ENCODE measurements around the gene HUS1B.
"Not testable (repeated sequence)": the region's sequence is repeated elsewhere in the genome, so short reads cannot be mapped to it uniquely, and the experiment has no call there.

HUS1B gene

DNA sequence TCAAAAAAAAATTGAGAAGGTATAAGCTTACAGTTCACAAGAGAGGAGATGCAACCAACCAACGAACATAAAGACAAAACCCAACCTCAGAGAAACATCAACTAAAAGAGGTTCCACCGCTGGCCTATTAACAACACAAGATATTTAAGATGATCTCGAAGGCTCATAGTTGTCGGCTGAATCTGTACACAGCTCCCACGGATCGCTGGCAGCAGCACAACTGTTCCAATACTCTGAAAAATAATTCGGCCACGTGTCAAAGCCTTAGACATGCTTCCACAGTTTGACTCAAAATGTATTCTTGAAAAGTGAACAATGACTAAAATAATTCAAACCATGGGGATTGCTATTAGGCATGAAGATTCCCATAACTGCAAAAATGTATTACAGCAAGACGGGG, 22.4 kb upstream of the HUS1B start:
- DNase-seq (ENCODE audit: low read depth, low spot score) = no peak

- no peak for DNase-seq (ENCODE audit: low read depth, low spot score)
Observed at GRCh38 chr6:678520-678919, 21.6 kb upstream of the HUS1B start.

DNA sequence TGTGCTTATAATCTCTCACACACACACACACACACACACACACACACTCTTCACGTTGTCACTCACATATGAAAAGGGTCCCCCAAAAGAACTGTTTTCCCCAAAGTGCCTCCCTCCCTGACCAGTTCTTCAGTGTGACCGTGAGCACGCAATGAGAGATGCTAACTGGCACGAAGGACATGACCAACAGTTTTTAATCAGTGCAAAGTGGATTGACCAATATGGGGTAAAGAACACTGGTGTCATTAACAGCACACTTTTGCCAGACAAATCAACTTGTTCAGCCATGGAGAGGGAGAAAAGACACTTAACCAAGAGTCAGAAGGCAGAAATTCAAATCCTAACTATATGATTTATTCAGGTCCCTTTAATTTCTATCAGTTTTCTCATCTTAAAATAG, 21.0 kb upstream of the HUS1B start:
- no peak for DNase-seq (ENCODE audit: low read depth, low spot score)

DNA sequence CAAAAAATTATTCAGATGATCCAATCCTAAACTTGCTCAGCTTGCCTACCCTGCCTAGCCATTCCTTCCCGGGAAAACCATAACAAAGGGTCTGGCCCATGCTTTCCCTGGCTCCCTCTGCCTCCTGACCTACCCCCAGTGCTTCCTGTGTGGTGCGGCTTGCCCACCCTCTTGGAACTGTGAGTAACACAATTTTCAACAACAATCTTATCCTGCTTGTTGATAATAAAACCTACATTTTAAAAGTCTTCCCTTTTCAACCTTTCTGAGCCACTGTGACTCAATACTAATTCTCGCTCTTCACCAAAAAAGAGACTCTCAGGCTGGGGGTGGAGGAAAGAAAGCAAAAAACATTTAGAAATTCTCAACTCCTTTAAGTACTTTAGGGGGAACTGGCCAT, 18.1 kb upstream of the HUS1B start:
- DNase-seq (ENCODE audit: low read depth, low spot score) = no peak

DNA sequence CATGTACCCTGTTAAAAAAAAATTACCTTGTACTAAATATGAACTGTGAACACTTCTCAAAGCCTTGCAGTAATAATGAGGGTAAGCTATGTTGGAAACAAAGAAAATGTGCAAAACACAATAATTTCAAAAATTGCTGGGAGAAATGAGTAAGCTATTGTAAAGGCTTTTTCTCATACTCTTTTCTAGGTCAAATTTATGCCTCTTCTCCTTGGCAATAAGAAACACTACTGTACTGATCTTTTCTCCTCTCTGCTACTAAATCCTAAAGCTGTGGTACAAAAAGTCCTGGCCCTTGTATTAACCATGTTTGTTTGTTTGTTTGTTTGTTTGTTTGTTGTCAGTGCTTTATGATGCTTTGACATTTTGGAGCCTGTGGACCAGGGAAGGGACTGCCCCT, 17.5 kb upstream of the HUS1B start:
- no peak for DNase-seq (ENCODE audit: low read depth, low spot score)

DNA sequence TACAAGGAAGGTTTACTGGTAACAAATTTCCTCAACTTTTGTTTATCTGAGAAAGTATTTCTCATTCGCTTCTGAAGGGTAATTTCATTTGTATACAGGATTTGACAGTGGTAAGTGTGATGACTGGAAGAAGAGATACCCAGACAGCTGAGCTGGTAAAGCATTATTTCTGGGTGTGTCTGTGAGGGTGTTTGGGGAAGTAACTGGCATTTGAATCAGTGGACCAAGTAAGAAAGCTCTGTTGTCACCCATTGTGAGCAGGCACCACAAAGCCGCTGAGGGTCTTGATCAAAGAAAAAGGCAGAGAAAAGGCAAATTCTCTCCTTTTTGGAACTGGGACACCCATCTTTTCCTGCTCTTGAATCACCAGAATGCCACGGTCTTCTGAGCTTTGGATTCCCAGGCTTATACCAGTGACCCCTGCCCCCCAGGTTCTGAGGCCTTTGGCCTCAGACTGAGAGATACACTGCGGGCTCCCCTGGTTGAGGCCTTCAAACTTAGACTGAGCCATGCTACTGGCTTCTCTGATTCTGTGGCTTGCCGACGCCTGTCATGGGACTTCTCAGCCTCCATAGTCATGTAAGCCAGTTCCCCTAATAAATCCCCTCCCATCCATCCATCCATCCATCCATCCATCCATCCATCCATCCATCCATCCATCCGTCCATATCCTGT, 10.5 kb upstream of the HUS1B start:
- DNase-seq (ENCODE audit: low read depth, low spot score) = no peak

GRCh38 chr6:665403-666267, 8.7 kb upstream of the HUS1B start:
- no peak for DNase-seq (ENCODE audit: low read depth, low spot score)

DNA sequence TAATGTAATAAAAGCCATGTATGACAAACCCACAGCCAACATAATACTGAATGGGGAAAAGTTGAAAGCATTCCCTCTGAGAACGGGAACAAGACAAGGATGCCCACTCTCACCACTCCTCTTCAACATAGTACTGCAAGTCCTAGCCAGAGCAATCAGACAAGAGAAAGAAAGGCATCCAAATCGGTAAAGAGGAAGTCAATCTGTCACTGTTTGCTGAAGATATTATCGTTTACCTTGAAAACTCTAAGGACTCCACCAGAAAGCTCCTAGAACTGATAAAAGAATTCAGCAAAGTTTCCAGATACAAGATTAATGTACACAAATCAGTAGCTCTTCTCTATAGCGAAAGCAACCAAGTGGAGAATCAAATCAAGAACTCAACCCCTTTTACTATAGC, 6.9 kb upstream of the HUS1B start:
- DNase-seq (ENCODE audit: low read depth, low spot score) = not testable (repeated sequence)

- no peak for DNase-seq (ENCODE audit: low read depth, low spot score)
Observed at GRCh38 chr6:659716-660581, 3.0 kb upstream of the HUS1B start.

DNA sequence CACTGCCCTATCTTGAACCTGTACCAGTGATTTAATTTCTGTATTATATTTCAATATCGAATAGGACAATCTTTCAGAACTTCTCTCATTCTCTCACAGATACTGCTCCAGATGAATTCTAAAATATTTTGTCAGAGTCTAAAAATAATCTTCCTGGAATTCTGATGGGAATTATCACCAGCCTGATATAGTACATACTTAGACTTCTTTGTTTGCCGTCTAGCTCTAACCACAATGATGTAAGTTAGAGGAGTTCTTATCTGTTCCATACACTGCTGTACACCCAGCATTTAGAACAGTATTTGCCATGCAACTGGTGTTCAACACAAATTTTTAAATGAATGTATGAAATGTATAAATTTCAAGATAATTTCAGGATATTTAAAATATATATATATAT, 1.3 kb upstream of the HUS1B start:
- DNase-seq (ENCODE audit: low read depth, low spot score) = peak; percentile 60

- no peak for DNase-seq (ENCODE audit: low read depth, low spot score)
Observed at GRCh38 chr6:657743-658142, 843 bp upstream of the HUS1B start.

- DNase-seq (ENCODE audit: low read depth, low spot score) = no peak
Observed at GRCh38 chr6:654136-654535, 2.8 kb downstream of the HUS1B start.

- no peak for DNase-seq (ENCODE audit: low read depth, low spot score)
Observed at GRCh38 chr6:652865-653264, 4.0 kb downstream of the HUS1B start.

DNA sequence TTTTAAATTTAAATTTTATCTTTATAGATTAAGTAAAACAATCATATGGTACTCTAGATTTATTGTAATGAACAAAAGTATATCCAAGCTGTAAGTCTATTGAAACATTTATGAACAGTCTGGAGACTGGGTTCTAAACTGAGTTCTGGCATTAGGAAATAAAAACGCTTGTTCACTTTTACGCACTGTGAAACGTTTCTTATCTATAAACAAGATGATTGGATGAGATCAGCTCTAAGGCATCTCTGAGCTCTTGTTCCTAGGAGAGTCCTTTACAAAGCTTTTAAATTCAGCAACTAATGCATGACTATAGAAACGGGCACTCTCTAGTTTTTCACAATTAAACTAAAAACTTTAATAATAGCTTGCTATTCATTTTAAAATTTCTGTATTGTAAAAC, 6.8 kb downstream of the HUS1B start:
- DNase-seq (ENCODE audit: low read depth, low spot score) = no peak

- DNase-seq (ENCODE audit: low read depth, low spot score) = no peak
Observed at GRCh38 chr6:642805-643204, 14.1 kb downstream of the HUS1B start.

DNA sequence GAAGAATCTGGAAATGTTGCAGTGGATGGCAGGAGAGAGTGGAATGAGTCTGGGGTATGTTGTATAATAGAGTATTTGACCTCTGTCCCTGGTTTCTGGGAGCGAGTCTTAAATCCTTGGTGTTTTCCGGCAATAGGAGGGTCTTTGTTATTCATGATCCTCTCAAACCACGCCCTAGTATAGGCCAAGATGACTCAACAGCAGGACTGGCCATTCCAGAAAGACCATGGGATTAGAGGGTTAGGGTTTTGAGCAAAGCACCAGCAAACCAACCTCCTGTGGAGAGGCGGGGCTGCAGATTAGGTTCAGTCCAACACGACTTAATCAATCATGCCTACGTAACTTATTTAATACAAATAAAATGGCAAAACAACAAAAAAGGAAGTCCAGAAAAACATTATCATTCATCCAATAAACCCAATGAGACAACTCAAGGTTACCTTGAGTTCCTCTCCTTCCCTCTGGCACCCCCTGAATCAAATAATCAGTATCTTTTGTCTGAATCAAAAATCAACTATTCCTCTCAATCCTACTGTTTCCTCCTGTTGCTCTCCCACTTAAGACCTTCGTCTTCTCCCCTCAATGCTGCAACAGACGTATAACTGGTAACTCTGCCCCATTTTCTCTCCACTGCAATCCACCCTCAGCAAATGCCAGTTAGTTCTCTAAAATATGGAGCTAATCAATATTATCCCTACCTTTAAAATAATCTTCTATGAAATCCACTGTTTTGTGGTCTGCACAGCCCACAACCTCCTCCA, 15.5 kb downstream of the HUS1B start:
- no peak for DNase-seq (ENCODE audit: low read depth, low spot score)

DNA sequence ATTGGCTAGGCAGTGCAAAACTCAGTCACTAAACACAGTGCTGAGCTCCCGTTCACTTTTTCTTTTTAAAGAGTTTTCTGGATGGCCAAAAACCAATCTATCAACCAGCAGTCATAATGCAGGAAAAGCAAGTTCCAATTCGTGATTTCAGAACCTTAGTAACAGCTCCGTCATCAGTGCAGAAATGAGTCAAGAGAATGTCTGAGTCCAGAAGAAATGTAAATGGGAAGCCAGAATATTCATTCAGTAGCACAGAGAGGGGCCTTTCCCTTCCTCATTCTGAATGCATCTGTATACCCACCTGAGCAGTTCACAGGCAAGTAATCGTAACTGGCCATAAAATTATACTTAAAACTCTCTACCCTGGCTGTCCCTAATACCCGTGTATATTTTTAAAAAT, 20.4 kb downstream of the HUS1B start:
- no peak for DNase-seq (ENCODE audit: low read depth, low spot score)

GRCh38 chr6:635233-635632, 21.7 kb downstream of the HUS1B start:
- no peak for DNase-seq (ENCODE audit: low read depth, low spot score)

DNA sequence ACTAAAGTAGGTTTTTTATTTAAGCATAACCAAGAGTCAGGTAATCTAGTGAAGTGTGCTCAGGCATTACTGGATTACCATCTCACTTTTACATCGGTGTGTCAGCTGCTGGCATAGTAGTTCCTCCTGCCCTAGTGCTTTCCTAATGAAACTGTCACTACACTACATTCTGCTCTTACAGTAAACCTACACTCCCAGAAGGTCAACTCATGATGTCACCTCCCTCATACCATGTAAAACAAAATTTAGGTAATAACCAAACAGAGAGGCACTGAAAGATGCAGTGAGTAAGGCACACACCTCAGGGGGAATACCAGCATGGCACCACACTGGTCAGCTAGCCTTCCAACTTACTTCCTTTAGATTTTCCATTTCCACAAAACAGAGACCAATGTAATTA, 23.3 kb downstream of the HUS1B start:
- DNase-seq (ENCODE audit: low read depth, low spot score) = no peak

DNA sequence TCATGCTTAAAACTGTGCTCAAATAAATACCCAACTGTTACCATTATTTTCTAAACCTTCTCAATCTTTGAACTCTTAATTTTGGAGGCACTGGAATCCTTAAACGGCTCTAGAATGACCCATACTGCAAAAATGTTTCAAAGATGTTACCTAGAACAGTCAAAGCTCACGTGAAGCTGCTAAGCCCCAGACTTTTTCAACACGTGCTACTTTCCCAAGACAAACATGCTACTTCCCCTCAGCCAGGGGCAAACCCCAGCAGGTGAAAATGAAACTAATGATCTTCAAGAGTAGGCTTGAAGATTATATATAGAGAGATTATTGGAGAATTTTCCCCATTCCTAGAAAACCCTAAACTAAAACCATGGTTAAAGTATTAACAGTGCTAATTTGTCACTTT, 28.1 kb downstream of the HUS1B start:
- DNase-seq (ENCODE audit: low read depth, low spot score) = no peak

- DNase-seq (ENCODE audit: low read depth, low spot score) = peak; percentile 36
Observed at GRCh38 chr6:626236-626635, 30.7 kb downstream of the HUS1B start.

GRCh38 chr6:624979-625378, 31.9 kb downstream of the HUS1B start:
- DNase-seq (ENCODE audit: low read depth, low spot score) = peak; percentile 27

All from astrocyte of the hippocampus (primary cell).